ENCODE data around the gene PODXL2. TPM values are rescaled to one million over a fixed set of nuclear protein-coding genes. Genes with fewer than 3 reads are reported as not detected.
A peak's percentile ranks its signal among the peaks of the same experiment; 100 is the strongest.

Gene PODXL2
- polyA plus RNA-seq, 1 donor (not counting 4 experiments of a cell fraction or from before 2014, with no cell fraction given): 1.6 TPM

DNA sequence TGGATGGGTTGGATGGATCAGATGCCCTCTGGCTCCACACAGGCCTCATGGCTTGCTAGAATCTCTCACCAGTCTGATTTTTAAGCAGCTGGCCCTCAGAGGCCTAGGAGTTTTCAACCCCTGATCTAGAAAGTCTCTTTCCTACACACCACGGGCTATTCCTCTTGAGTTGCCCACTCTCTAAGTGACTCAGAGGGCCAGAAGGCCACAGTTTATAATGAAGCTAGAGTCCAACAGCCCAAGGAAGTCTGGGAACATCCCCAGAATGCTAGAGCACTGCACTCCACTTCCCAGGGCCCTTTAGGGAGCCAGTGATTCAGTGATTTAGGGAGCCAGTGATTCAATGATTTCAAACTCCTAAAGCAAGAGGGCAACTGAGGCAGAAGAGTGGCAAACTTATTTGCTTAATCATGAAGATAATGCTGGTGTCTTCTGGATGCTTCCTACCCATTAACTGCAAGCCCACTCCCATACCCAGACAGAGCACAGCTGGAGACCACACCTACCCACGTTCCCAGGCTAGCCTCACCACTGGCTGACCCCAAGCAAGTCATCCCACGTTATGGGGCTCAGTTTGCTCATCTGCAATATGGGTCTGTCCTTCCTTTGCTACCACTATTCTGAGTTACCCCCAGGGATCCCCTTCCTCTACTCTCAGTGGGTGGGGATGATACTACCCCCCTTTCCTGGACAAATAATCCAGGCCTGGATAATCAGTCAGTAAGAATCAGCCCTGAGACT lies 80.5 kb downstream of the PODXL2 start:
- DNase-seq (ENCODE audit: low read depth, low spot score) (no peak), FAIRE-seq (no peak)
- H4K20me1 ChIP-seq (ENCODE audit: control insufficient read depth, extremely low read depth, insufficient read depth, low read length): no peaks in the 10 kb centered on the region
- H3K9me3 ChIP-seq (ENCODE audit: control insufficient read depth, low read depth, low read length): no peaks in the 10 kb centered on the region
- no peaks in the 10 kb centered on the region for H3K79me2 ChIP-seq (ENCODE audit: control insufficient read depth, insufficient read depth, low read length)
- H3K4me3 ChIP-seq (ENCODE audit: control insufficient read depth in 2 of 3, extremely low read depth in 1 of 3, insufficient read depth in 2 of 3, low read depth in 1 of 3, low read length in 3 of 3): no peak overlapping the region
- peaks cover 13% of the 10 kb centered on the region for H3K4me1 ChIP-seq (ENCODE audit: control insufficient read depth, extremely low read depth, insufficient read depth, low read length)
- no peak overlapping the region for H2AFZ ChIP-seq (ENCODE audit: control insufficient read depth, low read length)
- dilution Hi-C loops (cut with MboI; ENCODE audit: extremely low pct_ligation_motif_present, low sequenced_read_pairs): no loop called here
- H3K27me3 ChIP-seq (ENCODE audit: control insufficient read depth, extremely low read depth, insufficient read depth, low read length): no peaks in the 10 kb centered on the region
- no peak for TF ChIP-seq EZH2 (IDR thresholded peaks at IDR 0.05; ENCODE audit: low read length)
- TF ChIP-seq, protein P1, sequence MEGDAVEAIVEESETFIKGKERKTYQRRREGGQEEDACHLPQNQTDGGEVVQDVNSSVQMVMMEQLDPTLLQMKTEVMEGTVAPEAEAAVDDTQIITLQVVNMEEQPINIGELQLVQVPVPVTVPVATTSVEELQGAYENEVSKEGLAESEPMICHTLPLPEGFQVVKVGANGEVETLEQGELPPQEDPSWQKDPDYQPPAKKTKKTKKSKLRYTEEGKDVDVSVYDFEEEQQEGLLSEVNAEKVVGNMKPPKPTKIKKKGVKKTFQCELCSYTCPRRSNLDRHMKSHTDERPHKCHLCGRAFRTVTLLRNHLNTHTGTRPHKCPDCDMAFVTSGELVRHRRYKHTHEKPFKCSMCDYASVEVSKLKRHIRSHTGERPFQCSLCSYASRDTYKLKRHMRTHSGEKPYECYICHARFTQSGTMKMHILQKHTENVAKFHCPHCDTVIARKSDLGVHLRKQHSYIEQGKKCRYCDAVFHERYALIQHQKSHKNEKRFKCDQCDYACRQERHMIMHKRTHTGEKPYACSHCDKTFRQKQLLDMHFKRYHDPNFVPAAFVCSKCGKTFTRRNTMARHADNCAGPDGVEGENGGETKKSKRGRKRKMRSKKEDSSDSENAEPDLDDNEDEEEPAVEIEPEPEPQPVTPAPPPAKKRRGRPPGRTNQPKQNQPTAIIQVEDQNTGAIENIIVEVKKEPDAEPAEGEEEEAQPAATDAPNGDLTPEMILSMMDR (optimal IDR thresholded peaks at IDR 0.05 in 1 of 3, IDR thresholded peaks at IDR 0.05 in 1 of 3, conservative IDR thresholded peaks at IDR 0.05 in 1 of 3; ENCODE audit: extremely low read depth in 1 of 3, insufficient read depth in 2 of 3, low read length in 3 of 3): no peak
- H3K36me3 ChIP-seq (ENCODE audit: control insufficient read depth in 2 of 2, extremely low read depth in 1 of 2, insufficient read depth in 2 of 2, low read length in 2 of 2): peaks cover 6 to 8% of the 10 kb centered on the region in 2 experiments
- no peaks in the 10 kb centered on the region for H3K9me1 ChIP-seq (ENCODE audit: control insufficient read depth, extremely low read depth, insufficient read depth, low read length)
- no peak overlapping the region for H3K4me2 ChIP-seq (ENCODE audit: control insufficient read depth, extremely low read depth, insufficient read depth, low read depth, low read length)
- no peak overlapping the region for H3K9ac ChIP-seq (ENCODE audit: control insufficient read depth, extremely low read depth, insufficient read depth, low read length)
- no peak overlapping the region for H3K27ac ChIP-seq (ENCODE audit: control insufficient read depth, insufficient read depth, low read length)

DNA sequence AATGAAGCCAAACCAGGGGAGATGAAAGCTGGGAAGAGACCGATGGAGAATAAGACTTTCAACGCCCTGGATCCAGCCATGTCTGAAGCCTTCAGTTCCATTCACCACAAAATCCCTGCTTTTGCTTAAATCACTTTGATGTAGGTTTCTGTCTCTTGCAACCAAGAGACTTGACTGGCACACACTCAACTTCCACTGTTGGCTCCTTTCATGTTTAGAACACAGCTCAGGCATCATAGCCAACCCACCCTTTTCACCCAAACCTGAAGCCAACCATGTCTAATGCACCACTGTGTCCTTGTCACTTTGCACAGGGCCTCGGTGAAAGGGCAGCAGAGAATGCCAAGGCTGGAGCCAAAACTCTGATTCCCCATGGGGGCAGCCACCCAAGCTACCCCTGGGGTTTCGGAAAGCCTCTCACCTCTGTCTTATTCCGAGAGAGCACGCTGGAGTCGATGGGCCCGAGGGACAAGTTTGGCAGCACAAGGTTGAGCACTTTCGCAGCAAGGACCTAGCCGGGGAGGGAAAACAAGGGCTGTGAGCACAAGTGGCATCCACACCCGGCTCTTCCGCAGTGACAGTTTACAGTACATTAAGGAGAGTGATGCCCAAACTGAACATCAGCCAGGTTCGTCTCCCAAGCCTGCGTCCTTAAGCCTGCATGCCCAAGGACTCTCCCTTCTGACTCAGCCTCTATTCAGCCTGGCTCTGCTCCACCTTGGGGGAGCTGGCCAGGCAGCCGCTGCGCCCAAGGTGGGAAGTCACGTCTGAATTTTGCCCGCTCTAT lies 81.4 kb downstream of the PODXL2 start:
- dilution Hi-C loops (cut with MboI; ENCODE audit: extremely low pct_ligation_motif_present, low sequenced_read_pairs): no loop called here
- no peaks in the 10 kb centered on the region for H3K9me3 ChIP-seq (ENCODE audit: control insufficient read depth, low read depth, low read length)
- H3K27ac ChIP-seq (ENCODE audit: control insufficient read depth, insufficient read depth, low read length): no peak overlapping the region
- H3K4me3 ChIP-seq (ENCODE audit: control insufficient read depth in 2 of 3, extremely low read depth in 1 of 3, insufficient read depth in 2 of 3, low read depth in 1 of 3, low read length in 3 of 3): no peak overlapping the region
- peaks cover 6 to 8% of the 10 kb centered on the region in 2 experiments for H3K36me3 ChIP-seq (ENCODE audit: control insufficient read depth in 2 of 2, extremely low read depth in 1 of 2, insufficient read depth in 2 of 2, low read length in 2 of 2)
- no peak overlapping the region for H3K9ac ChIP-seq (ENCODE audit: control insufficient read depth, extremely low read depth, insufficient read depth, low read length)
- FAIRE-seq (peak; percentile 5), DNase-seq (ENCODE audit: low read depth, low spot score) (no peak)
- H4K20me1 ChIP-seq (ENCODE audit: control insufficient read depth, extremely low read depth, insufficient read depth, low read length): no peaks in the 10 kb centered on the region
- TF ChIP-seq EZH2 (IDR thresholded peaks at IDR 0.05; ENCODE audit: low read length): no peak
- TF ChIP-seq, protein P1 (optimal IDR thresholded peaks at IDR 0.05 in 1 of 3, IDR thresholded peaks at IDR 0.05 in 1 of 3, conservative IDR thresholded peaks at IDR 0.05 in 1 of 3; ENCODE audit: extremely low read depth in 1 of 3, insufficient read depth in 2 of 3, low read length in 3 of 3): no peak
- H3K4me2 ChIP-seq (ENCODE audit: control insufficient read depth, extremely low read depth, insufficient read depth, low read depth, low read length): peak overlapping the region; percentile 20
- H3K27me3 ChIP-seq (ENCODE audit: control insufficient read depth, extremely low read depth, insufficient read depth, low read length): no peaks in the 10 kb centered on the region
- H2AFZ ChIP-seq (ENCODE audit: control insufficient read depth, low read length): no peak overlapping the region
- no peaks in the 10 kb centered on the region for H3K79me2 ChIP-seq (ENCODE audit: control insufficient read depth, insufficient read depth, low read length)
- peaks cover 13% of the 10 kb centered on the region for H3K4me1 ChIP-seq (ENCODE audit: control insufficient read depth, extremely low read depth, insufficient read depth, low read length)
- H3K9me1 ChIP-seq (ENCODE audit: control insufficient read depth, extremely low read depth, insufficient read depth, low read length): no peaks in the 10 kb centered on the region

All from keratinocyte (primary cell).